SK-N-SH treated with all-trans-retinoic acid at 6 μM for 48 hours (cell line): Measurements from ENCODE around the gene MT1B.
"Not testable (repeated sequence)": the region's sequence is repeated elsewhere in the genome, so short reads cannot be mapped to it uniquely, and the experiment has no call there.

Experiments
- ATAC-seq: fragments of 200-7000 bp; cut with Tn5 transposase; 3 replicates; pipeline ENCODE4 v1.9.1; 2020; ENCODE audit warnings: mild to moderate bottlenecking, moderate library complexity
- ARNTL ChIP-seq: fragments of 450-650 bp; formaldehyde crosslinking; IDR thresholded peaks from 2 replicates; pipeline ENCODE4 v1.5.0; 2020; ENCODE audit warnings: low read depth, mild to moderate bottlenecking, moderate library complexity, borderline replicate concordance
- BACH2 ChIP-seq: fragments of 250-450 bp; sonication (Bioruptor Pico); IDR thresholded peaks from 2 replicates; pipeline ENCODE4 v1.9.0; 2021; ENCODE audit warnings: mild to moderate bottlenecking, borderline replicate concordance
- CREB5 ChIP-seq: fragments of 250-450 bp; sonication (Bioruptor Pico); IDR thresholded peaks from 2 replicates; pipeline ENCODE4 v1.5.1; 2020; ENCODE audit warnings: low read depth, mild to moderate bottlenecking, moderate library complexity
- CSDC2 ChIP-seq: fragments of 250-450 bp; sonication (Bioruptor Pico); IDR thresholded peaks from 2 replicates; pipeline ENCODE4 v1.5.0; 2020; ENCODE audit warnings: mild to moderate bottlenecking, moderate library complexity
- CSRNP3 ChIP-seq: fragments of 250-450 bp; sonication (Bioruptor Pico); IDR thresholded peaks from 2 replicates; pipeline ENCODE4 v1.5.1; 2021; ENCODE audit warnings: mild to moderate bottlenecking, moderate library complexity
- ESRRG ChIP-seq: fragments of 250-450 bp; sonication (Bioruptor Pico); IDR thresholded peaks from 2 replicates; pipeline ENCODE4 v1.6.1; 2021; ENCODE audit warnings: mild to moderate bottlenecking
- GLIS3 ChIP-seq: fragments of 250-450 bp; sonication (Bioruptor Pico); IDR thresholded peaks from 2 replicates; pipeline ENCODE4 v1.5.0; 2020; ENCODE audit warnings: mild to moderate bottlenecking, moderate library complexity
- OSR1 ChIP-seq: fragments of 250-450 bp; sonication (Bioruptor Pico); IDR thresholded peaks from 2 replicates; pipeline ENCODE4 v1.8.0; 2022; ENCODE audit warnings: moderate library complexity, mild to moderate bottlenecking, inconsistent platforms
- PATZ1 ChIP-seq: fragments of 250-450 bp; sonication (Bioruptor Pico); IDR thresholded peaks from 2 replicates; pipeline ENCODE4 v1.8.0; 2020; ENCODE audit warnings: mild to moderate bottlenecking, moderate library complexity, borderline replicate concordance
- POU6F1 ChIP-seq: fragments of 250-450 bp; sonication (Bioruptor Pico); IDR thresholded peaks from 2 replicates; pipeline ENCODE4 v1.8.0; 2021; ENCODE audit warnings: low read depth, mild to moderate bottlenecking, moderate library complexity, borderline replicate concordance
- RARB ChIP-seq: fragments of 250-450 bp; sonication (Bioruptor Pico); IDR thresholded peaks from 2 replicates; pipeline ENCODE4 v1.8.0; 2021; ENCODE audit warnings: mild to moderate bottlenecking, moderate library complexity
- TCF4 ChIP-seq: fragments of 250-450 bp; sonication (Bioruptor Pico); IDR thresholded peaks from 2 replicates; pipeline ENCODE4 v1.8.0; 2021; ENCODE audit warnings: mild to moderate bottlenecking, moderate library complexity, borderline replicate concordance
- TOX ChIP-seq: fragments of 250-450 bp; sonication (Bioruptor Pico); IDR thresholded peaks from 2 replicates; pipeline ENCODE4 v1.8.0; 2021; ENCODE audit warnings: mild to moderate bottlenecking, moderate library complexity, borderline replicate concordance
- TSHZ2 ChIP-seq: fragments of 250-450 bp; sonication (Bioruptor Pico); IDR thresholded peaks from 2 replicates; pipeline ENCODE4 v1.5.0; 2020; ENCODE audit warnings: mild to moderate bottlenecking, moderate library complexity
- ZC3H10 ChIP-seq: fragments of 250-450 bp; sonication (Bioruptor Pico); IDR thresholded peaks from 2 replicates; pipeline ENCODE4 v1.5.1; 2021; ENCODE audit warnings: mild to moderate bottlenecking, moderate library complexity
- ZFP3 ChIP-seq: fragments of 250-450 bp; sonication (Bioruptor Pico); IDR thresholded peaks from 2 replicates; pipeline ENCODE4 v1.5.0; 2020; ENCODE audit warnings: mild to moderate bottlenecking, moderate library complexity
- ZNF565 ChIP-seq: fragments of 450-650 bp; formaldehyde crosslinking; conservative IDR thresholded peaks from 2 replicates; pipeline ENCODE4 v1.5.0; 2020; ENCODE audit warnings: low read depth, mild to moderate bottlenecking, moderate library complexity
- ZNF70 ChIP-seq: fragments of 450-650 bp; formaldehyde crosslinking; IDR thresholded peaks from 2 replicates; pipeline ENCODE4 v1.5.0; 2020; ENCODE audit warnings: mild to moderate bottlenecking, moderate library complexity
- ZNF8 ChIP-seq: fragments of 450-650 bp; formaldehyde crosslinking; IDR thresholded peaks from 2 replicates; pipeline ENCODE4 v1.5.0; 2020; ENCODE audit warnings: mild to moderate bottlenecking, moderate library complexity

Gene MT1B

DNA sequence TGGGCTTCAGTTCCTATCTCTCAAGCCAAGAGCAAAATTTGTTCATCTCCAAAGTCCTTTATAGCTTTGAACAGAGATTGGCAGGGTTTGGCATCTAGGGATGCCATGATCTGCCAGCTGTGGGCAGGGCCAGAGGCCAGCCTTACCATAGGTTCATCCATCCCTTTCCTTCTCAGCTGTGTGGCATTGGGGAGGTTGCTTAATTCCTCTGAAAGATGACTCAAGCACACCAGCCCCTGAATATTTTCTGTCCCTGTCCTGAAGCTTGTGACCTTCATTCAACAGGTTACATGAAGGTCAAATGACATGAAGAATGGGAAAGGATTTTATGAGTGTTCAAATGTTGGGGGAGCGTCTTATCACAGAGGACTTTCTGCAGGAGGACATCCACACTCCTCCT is 12.8 kb downstream of the MT1B start:
- no peak for ATAC-seq
- no peak for TF ChIP-seq GLIS3 (CRISPR knock-in tag)
- no peak for TF ChIP-seq BACH2
- no peak for TF ChIP-seq ZNF565 (CRISPR knock-in tag)
- no peak for TF ChIP-seq ARNTL
- no peak for TF ChIP-seq OSR1 (CRISPR knock-in tag)
- no peak for TF ChIP-seq TSHZ2
- no peak for TF ChIP-seq POU6F1
- no peak for TF ChIP-seq ZC3H10 (CRISPR knock-in tag)
- TF ChIP-seq ZNF8 (CRISPR knock-in tag), result no peak
- TF ChIP-seq RARB, result no peak
- TF ChIP-seq CSRNP3 (CRISPR knock-in tag), result no peak

DNA sequence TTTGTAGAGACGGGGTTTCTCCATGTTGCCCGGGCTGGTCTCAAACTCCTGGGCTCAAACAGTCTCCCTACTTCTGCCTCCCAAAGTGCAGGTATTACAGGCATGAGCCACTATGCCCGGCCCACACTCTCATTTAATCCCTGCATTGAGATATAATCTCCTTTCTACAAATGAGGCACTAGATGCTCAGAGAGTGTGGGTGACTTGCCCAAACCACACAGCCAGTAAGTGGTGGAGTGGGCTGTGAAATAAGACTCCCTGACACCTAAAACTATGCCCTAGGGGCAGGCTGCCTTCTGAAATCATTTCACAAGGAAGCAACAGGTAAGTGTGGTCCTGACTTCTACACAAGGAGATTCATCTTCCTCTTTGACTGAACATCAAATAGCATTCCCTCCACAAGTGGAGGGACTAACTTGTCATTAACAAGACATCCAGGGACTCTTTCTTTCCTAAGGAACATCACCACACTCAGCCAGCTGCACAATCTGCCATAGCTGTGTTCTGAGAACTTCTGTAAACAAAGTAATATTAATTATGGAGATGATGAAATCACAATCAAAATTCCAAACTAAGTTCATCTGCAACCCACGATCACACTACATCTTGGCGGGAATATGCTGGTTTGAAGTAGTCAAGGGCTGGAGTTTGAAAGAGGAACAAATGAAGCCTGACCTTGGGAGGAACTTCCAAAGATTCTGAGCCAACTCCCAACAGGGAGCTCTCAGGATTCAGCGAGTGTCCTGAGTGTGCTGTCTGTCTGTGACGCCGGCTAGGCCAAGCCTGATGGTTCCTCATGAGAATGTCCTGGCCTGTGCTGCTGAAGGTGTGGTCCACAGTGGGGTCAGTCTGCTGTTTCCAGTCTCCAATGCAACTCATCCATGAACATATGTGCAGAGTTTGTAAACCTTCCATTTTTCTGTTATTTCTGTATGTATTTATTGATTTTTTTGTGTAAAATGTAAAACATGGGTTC is 13.9 kb downstream of the MT1B start:
- not testable (repeated sequence) for ATAC-seq

DNA sequence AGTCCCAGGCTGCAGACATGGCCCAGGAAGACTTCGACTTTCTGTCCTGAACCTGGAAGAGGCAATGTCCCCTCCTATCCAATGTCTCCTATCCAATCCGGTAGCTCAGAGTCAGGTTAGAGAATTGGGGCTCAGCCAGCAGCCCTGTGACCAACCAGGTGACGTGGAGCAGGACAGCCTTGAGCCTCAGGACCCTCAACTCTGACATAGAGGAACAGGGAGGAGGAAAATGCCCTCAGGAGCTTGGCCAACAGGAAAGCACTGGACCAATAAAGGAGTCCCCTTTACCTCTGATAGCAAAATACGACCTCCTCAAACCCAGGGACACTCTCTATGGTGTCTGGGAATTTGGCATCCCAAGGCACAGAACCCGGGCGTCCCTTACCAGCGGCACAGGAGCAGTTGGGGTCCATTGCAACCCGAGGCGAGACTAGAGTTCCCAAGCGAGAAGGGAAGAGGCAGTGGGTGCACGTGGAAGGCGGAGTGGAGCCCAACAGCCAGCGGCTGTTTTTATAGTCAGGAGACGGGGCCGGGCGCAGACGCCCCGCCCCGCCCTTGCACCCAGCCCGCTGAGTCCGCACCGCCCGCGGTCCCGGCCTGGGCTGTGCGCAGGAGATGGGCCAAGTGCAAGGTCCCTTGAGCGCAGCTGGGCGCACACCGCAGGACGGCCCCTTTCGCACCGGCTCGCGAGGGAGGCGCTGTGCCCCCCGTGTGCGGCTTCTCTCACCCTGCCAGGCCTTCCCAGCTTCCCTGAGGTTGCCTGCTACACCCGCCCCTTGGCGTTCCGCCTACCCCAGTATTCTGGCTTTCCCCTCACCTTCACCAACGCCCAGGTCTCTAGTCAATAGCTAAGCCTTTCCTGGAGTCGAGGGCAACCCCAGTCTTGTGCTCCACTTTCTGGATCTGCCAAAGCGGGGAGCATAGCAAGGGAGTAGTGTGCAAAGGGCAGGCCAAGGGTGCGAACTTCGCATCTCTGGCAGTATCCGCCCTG is 16.2 kb downstream of the MT1B start, which contains the start of gene MT1G:
MT1G (minus strand) TSS at position 485 of the 991 bp plus-strand sequence; CDS start at position 413, 72 bp downstream.
- ATAC-seq, result peak; percentile 59; the same call in 2 of the 3 replicates
- TF ChIP-seq CSDC2, result no peak
- no peak for TF ChIP-seq ZFP3 (CRISPR knock-in tag)
- no peak for TF ChIP-seq GLIS3 (CRISPR knock-in tag)
- no peak for TF ChIP-seq RARB
- no peak for TF ChIP-seq TCF4 (CRISPR knock-in tag)
- no peak for TF ChIP-seq ZNF70
- no peak for TF ChIP-seq PATZ1
- TF ChIP-seq BACH2, result no peak
- no peak for TF ChIP-seq ESRRG
- no peak for TF ChIP-seq TOX (CRISPR knock-in tag)
- TF ChIP-seq CREB5 (CRISPR knock-in tag), result no peak
- no peak for TF ChIP-seq OSR1 (CRISPR knock-in tag)
- TF ChIP-seq ARNTL, result no peak
